ENCODE results near the gene CHRNE. TPM values are rescaled to one million over a fixed set of nuclear protein-coding genes. Genes with fewer than 3 reads are reported as not detected.
A peak's percentile ranks its signal among the peaks of the same experiment; 100 is the strongest.
"Not testable (repeated sequence)": the region's sequence is repeated elsewhere in the genome, so short reads cannot be mapped to it uniquely, and the experiment has no call there.

The CHRNE gene
- total RNA-seq, 1 experiment from 2014 or later, result 0.64 TPM

- in situ Hi-C loops (cut with HindIII; ENCODE audit: low pct_unique_long_range_greater_than_20kb, low sequenced_read_pairs), result no loop called here
- no peak for DNase-seq (ENCODE audit: low read depth)
These were observed 16.7 kb upstream of the CHRNE start for GRCh38 chr17:4919511-4920047.

GRCh38 chr17:4914551-4914950 is 11.7 kb upstream of the CHRNE start:
- in situ Hi-C loops (cut with HindIII; ENCODE audit: low pct_unique_long_range_greater_than_20kb, low sequenced_read_pairs); DNase-seq (ENCODE audit: low read depth): not testable (repeated sequence)

- no peak for DNase-seq (ENCODE audit: low read depth)
- in situ Hi-C loops (cut with HindIII; ENCODE audit: low pct_unique_long_range_greater_than_20kb, low sequenced_read_pairs), result no loop called here
These were observed 11.1 kb upstream of the CHRNE start for GRCh38 chr17:4913994-4914393.

GRCh38 chr17:4908711-4909496 is 6.0 kb upstream of the CHRNE start:
- in situ Hi-C loops (cut with HindIII; ENCODE audit: low pct_unique_long_range_greater_than_20kb, low sequenced_read_pairs), result no loop called here
- peak; percentile 90 for DNase-seq (ENCODE audit: low read depth)

- in situ Hi-C loops (cut with HindIII; ENCODE audit: low pct_unique_long_range_greater_than_20kb, low sequenced_read_pairs), result no loop called here
These were observed 5.4 kb upstream of the CHRNE start for GRCh38 chr17:4908301-4908700.

GRCh38 chr17:4906642-4907041 is 3.7 kb upstream of the CHRNE start:
- DNase-seq (ENCODE audit: low read depth); in situ Hi-C loops (cut with HindIII; ENCODE audit: low pct_unique_long_range_greater_than_20kb, low sequenced_read_pairs): not testable (repeated sequence)

More at GRCh38 chr17:4908301-4908700, 5.4 kb upstream of the CHRNE start:
- DNase-seq (ENCODE audit: low read depth), result no peak

GRCh38 chr17:4902540-4902939 is 358 bp downstream of the CHRNE start:
- in situ Hi-C loops (cut with HindIII; ENCODE audit: low pct_unique_long_range_greater_than_20kb, low sequenced_read_pairs), result no loop called here
- no peak for DNase-seq (ENCODE audit: low read depth)

GRCh38 chr17:4901648-4902344 is 1.1 kb downstream of the CHRNE start:
- in situ Hi-C loops (cut with HindIII; ENCODE audit: low pct_unique_long_range_greater_than_20kb, low sequenced_read_pairs), result no loop called here
- no peak for DNase-seq (ENCODE audit: low read depth)

GRCh38 chr17:4901108-4901647 is 1.7 kb downstream of the CHRNE start:
- in situ Hi-C loops (cut with HindIII; ENCODE audit: low pct_unique_long_range_greater_than_20kb, low sequenced_read_pairs), result no loop called here
- DNase-seq (ENCODE audit: low read depth), result no peak

GRCh38 chr17:4900231-4901107 is 2.4 kb downstream of the CHRNE start:
- no peak for DNase-seq (ENCODE audit: low read depth)
- in situ Hi-C loops (cut with HindIII; ENCODE audit: low pct_unique_long_range_greater_than_20kb, low sequenced_read_pairs), result no loop called here

- DNase-seq (ENCODE audit: low read depth), result peak; percentile 61
- in situ Hi-C loops (cut with HindIII; ENCODE audit: low pct_unique_long_range_greater_than_20kb, low sequenced_read_pairs), result no loop called here
These were observed 3.3 kb downstream of the CHRNE start, which contains the start of gene C17orf107 for GRCh38 chr17:4899341-4900230. TSS of gene C17orf107 (plus strand) at chr17:4899536. CDS start at chr17:4899763, 227 bp downstream.

- in situ Hi-C loops (cut with HindIII; ENCODE audit: low pct_unique_long_range_greater_than_20kb, low sequenced_read_pairs), result no loop called here
- DNase-seq (ENCODE audit: low read depth), result no peak
These were observed 4.0 kb downstream of the CHRNE start for GRCh38 chr17:4898927-4899326.

GRCh38 chr17:4898351-4898750 is 4.5 kb downstream of the CHRNE start:
- DNase-seq (ENCODE audit: low read depth), result no peak
- in situ Hi-C loops (cut with HindIII; ENCODE audit: low pct_unique_long_range_greater_than_20kb, low sequenced_read_pairs), result no loop called here

GRCh38 chr17:4897785-4898184 is 5.1 kb downstream of the CHRNE start:
- in situ Hi-C loops (cut with HindIII; ENCODE audit: low pct_unique_long_range_greater_than_20kb, low sequenced_read_pairs), result no loop called here
- DNase-seq (ENCODE audit: low read depth), result no peak

GRCh38 chr17:4897198-4897687 is 5.7 kb downstream of the CHRNE start:
- in situ Hi-C loops (cut with HindIII; ENCODE audit: low pct_unique_long_range_greater_than_20kb, low sequenced_read_pairs), result no loop called here
- DNase-seq (ENCODE audit: low read depth), result no peak

GRCh38 chr17:4896332-4897197 is 6.3 kb downstream of the CHRNE start:
- DNase-seq (ENCODE audit: low read depth), result no peak
- in situ Hi-C loops (cut with HindIII; ENCODE audit: low pct_unique_long_range_greater_than_20kb, low sequenced_read_pairs), result no loop called here

All from Caki2 (cell line).